ENCODE measurements around the gene AGTRAP. TPM values are rescaled to one million over a fixed set of nuclear protein-coding genes. Genes with fewer than 3 reads are reported as not detected.

Gene AGTRAP
- polyA plus RNA-seq, 3 donors: 33.2 to 50.2 (median 50.0) TPM

DNA sequence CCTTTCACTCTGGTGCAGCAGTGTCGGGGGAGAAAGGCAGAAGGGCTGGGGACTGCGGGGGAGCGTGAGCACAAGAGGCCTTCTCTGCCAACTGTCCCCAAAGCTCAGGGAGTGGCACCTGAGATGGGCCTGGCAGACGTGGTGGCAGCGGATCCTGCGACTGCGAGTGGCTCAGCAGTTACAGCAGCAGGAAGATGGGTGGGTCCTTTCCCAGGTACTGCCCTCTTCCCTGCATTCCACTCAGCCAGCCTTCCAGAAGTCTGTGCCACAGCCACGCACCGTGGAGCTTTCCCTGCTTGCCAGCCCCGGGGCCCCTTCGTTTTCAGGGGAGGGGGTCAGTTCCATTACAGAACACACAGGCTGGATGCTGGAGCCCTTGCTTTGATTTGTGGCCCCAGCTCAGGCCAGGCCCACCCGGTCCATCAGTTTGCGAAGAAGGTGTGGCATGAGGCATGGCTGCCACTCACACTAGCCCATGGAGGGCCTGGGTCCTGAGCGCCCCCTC lies 52.7 kb downstream of the AGTRAP start:
- DNase-seq (ENCODE audit: extremely low read depth in 1 of 11, low read depth in 9 of 11, low spot score in 4 of 11): no peak

- DNase-seq (ENCODE audit: extremely low read depth in 1 of 11, low read depth in 9 of 11, low spot score in 4 of 11): no peak
These were observed 53.5 kb downstream of the AGTRAP start for GRCh38 chr1:11789126-11790067.

- no peak for DNase-seq (ENCODE audit: extremely low read depth in 1 of 11, low read depth in 9 of 11, low spot score in 4 of 11)
These were observed 54.4 kb downstream of the AGTRAP start for GRCh38 chr1:11790101-11790879.

DNA sequence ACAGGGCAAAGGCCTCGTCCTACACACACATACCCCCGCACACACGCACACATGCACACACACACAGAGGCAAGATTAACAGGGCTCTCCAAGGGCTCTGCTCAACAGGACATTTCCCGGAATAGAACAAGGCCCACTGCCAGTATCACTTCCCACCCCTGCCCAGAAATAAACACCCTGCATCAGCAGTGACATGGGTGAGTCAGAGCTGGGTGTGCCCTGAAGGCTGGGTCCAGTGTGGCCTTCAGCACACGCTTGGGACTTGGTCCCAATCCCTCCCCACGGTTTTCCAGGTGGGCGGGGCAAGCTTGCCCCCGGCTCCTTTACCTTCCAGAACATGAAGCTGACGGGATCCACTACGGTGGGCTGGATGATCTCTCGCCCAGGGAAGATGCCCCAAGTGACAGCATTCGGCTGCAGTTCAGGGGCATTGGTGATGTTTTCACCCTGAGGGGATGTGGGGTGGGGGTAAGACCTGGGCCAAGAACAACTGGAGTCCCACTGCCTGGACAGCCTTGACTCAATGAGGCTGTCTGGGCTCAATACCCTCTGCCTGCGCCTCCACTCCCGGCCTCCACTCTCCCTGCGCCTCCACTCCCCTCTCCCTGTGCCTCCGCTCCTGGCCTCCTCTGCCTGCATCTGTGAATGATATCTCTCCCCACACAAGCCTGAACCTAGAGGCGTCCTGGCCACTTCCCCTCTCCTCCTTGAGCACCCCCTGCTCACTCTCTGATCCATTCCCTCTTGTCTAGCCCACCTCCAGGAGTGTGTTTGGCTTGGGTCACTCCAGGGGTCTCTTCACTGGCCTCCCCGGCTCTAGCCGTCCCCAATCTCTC lies 55.2 kb downstream of the AGTRAP start:
- peak in 1 of 11 donors; percentile 44 for DNase-seq (ENCODE audit: extremely low read depth in 1 of 11, low read depth in 9 of 11, low spot score in 4 of 11)

GRCh38 chr1:11792106-11792505 lies 56.2 kb downstream of the AGTRAP start:
- no peak for DNase-seq (ENCODE audit: extremely low read depth in 1 of 11, low read depth in 9 of 11, low spot score in 4 of 11)

DNA sequence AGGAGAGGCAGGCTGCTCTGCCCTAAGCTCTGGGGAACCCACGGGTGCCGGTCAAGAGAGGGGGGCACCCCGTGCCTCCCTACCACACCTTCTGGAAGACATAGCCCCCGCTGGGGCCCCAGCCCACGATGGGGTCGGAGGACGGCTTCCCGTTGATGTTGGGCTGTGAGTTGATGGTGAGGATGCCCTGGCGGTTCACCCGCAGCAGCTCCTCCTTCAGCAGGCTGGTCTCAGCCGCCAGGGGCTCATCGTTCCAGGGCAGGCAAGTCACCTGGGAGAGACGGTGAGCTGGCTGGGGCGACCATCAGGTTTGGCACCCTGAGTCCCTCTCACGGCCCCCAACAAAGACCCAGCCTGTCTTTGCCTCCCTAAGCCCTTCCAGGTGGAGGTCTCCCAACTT lies 57.9 kb downstream of the AGTRAP start:
- no peak for DNase-seq (ENCODE audit: extremely low read depth in 1 of 11, low read depth in 9 of 11, low spot score in 4 of 11)

DNA sequence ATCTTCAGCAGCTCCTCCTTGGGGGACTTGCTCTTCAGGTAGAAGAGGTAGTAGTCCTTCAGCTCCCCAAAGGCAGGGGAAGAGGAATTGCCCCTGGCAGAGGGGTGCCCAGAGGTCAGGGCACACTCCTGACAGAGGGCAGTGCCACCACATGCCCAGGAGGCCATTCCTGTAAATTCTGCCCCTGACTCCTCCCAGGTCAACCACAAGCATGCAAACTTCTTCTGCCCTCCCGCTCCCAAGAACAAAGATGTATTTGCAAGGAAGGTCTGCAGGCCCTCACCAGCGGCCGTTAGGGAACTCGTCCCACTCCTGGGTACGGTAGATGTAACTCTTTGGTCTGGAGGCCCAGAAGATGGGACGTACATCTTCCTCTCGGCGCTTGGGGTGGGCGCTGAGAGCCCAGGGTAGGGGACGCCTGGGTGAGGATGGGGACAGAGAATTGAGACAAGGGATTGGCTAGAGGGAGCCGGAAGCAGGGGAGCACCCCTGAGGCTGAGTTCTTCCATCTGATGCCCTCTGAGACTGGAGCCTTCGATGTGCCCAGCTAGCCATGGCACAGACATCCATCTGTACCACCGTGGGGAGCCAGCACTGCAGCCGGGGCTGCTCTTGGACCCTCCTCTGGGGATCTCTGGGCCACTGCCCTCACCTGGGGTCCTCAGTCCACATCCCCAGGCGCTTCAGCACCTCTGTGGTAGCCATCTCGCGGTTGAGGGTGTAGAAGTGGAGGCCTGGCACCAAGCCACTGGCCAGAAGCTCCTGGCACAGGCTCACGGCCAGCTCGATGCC lies 58.7 kb downstream of the AGTRAP start:
- DNase-seq (ENCODE audit: extremely low read depth in 1 of 11, low read depth in 9 of 11, low spot score in 4 of 11): no peak

DNA sequence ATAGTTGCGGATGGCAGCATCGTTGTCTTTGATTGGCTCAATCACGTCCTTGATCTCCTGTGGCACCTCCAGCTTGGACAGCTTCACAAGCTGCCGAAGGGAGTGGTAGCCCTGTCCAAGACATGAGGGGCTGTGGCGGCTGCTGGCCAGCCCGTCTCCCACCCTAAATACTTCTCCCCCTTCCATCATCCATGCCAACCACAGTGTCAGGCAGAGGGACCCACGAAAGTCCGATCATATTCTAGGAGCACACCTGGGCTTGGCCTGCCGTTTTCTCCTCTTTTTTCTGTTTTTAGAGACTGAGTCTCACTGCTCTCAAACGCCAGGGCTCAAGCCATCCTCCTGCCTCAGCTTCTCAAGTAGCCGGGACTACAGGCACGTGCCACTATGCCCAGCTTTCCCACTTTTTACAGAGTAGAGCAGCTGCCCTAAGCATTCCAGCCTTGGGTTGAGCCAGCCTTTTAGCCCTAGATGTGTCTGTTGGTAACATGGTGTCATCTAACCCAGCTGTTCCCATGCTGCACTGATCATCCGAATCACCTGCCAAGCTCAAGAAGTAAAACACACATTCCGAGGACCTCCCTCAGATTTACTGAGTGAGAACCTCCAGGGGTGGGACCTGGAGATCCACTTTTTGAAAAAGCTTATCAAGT lies 59.4 kb downstream of the AGTRAP start:
- DNase-seq (ENCODE audit: extremely low read depth in 1 of 11, low read depth in 9 of 11, low spot score in 4 of 11): no peak

- peak in 2 of 11 donors; percentile 35 to 76 for DNase-seq (ENCODE audit: extremely low read depth in 1 of 11, low read depth in 9 of 11, low spot score in 4 of 11)
These were observed 60.3 kb downstream of the AGTRAP start for GRCh38 chr1:11796036-11796828.

DNA sequence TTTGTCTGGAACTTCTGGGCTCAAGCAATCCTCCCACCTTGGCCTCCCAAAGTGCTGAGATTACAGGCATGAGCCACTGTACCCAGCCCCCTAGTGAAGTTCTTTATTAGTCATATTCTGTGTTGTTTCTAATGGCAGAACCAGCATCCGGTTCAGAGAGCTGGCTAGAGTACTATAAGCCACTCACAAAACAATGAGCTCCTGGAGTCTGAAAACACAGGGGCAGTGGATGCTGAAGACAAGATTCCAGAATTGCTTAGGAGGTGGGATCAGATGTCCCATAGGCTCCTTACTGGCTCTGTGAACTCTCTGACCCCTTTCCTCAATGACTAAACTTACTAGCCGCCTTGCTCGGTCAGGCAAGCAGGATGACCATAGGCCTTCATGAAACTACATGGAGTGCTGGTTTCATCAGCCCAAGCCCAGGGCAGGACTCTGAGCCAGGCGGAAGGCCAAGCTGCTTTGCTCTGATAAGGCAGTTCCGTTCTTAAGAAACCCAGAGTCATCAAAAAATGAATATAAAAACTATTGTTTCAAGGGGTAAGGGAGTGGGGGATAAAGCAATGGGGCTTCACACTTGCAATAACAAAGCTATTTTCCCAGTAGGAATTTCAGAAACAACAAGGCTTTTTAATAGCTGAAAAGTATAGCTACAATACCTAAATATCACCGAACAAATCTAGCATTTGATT lies 61.7 kb downstream of the AGTRAP start:
- DNase-seq (ENCODE audit: extremely low read depth in 1 of 11, low read depth in 9 of 11, low spot score in 4 of 11): no peak

DNA sequence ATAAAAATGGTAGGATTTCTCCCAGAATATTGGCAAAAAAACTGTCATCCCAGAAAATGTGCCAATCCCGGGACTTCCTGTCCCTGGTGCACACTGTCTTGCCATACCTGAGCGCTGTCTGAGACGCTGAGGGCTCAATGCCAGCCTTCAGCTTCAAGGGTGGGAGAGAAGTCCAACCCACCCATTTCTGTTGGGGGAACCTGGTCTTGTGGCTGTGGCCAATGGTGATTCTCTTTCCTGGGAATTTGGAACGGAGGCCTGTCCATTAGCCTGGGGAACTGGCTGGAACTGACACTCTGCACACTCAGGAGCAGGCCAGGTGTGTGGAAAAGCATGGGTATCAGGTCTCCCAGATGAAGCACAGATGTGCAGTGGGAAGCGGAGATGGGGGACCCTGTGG lies 63.2 kb downstream of the AGTRAP start:
- no peak for DNase-seq (ENCODE audit: extremely low read depth in 1 of 11, low read depth in 9 of 11, low spot score in 4 of 11)

- DNase-seq (ENCODE audit: extremely low read depth in 1 of 11, low read depth in 9 of 11, low spot score in 4 of 11): no peak
These were observed 64.0 kb downstream of the AGTRAP start for GRCh38 chr1:11799896-11800295.

- DNase-seq (ENCODE audit: extremely low read depth in 1 of 11, low read depth in 9 of 11, low spot score in 4 of 11): no peak
These were observed 64.4 kb downstream of the AGTRAP start for GRCh38 chr1:11800391-11800755.
